IPS-20b (cell line): ENCODE results near the gene IAH1.

ENCODE experiments used
- H3K27ac ChIP-seq: one replicate; pipeline ENCODE4 v1.5.1; 2013; ENCODE audit warnings: low read length
- H3K27me3 ChIP-seq: 2 replicates; pipeline ENCODE4 v1.6.1; 2013; ENCODE audit warnings: mild to moderate bottlenecking, low read length, inconsistent platforms; ENCODE audit not compliant: insufficient read depth
- H3K36me3 ChIP-seq: 2 replicates; pipeline ENCODE4 v1.6.1; 2013; ENCODE audit warnings: low read depth, mild to moderate bottlenecking, inconsistent platforms, low read length, moderate library complexity; ENCODE audit not compliant: insufficient read depth
- H3K4me1 ChIP-seq: 2 replicates; pipeline ENCODE4 v1.6.1; 2013; ENCODE audit warnings: mild to moderate bottlenecking, control low read depth, inconsistent platforms, low read length, moderate library complexity; ENCODE audit not compliant: insufficient read depth
- H3K4me3 ChIP-seq: 2 replicates; pipeline ENCODE4 v1.5.1; 2013; ENCODE audit warnings: mild to moderate bottlenecking, low read length, inconsistent platforms
- H3K9ac ChIP-seq: 2 replicates; pipeline ENCODE4 v1.6.1; 2013; ENCODE audit warnings: low read depth, mild to moderate bottlenecking, inconsistent platforms, low read length, moderate library complexity
- H3K9me3 ChIP-seq: 2 replicates; pipeline ENCODE4 v1.6.1; 2013; ENCODE audit warnings: mild to moderate bottlenecking, low read depth, low read length, inconsistent platforms; ENCODE audit not compliant: insufficient read depth

IAH1 gene

DNA sequence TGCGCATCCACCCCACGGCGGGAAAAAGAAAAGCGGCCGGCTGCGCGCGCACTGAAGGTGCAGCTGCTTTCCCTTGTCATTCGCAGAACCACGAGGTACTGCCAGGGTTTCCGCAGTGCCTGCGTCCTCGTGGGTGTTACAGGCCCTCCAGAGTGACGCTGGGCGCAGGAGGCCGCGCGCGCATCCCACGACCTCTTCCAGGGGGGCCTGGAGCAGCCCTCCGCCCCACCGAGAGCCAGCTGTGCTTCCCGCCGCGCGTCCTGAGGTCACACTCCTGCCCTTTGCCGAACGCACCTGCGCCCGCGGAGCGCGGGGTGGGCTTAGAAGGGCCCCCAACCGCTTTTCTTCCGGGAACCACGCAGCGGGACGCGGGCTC is 378 bp upstream of the IAH1 start:
- no peak overlapping the region for H3K27ac ChIP-seq
- H3K27me3 ChIP-seq, result peaks cover 11% of the 10 kb centered on the region; the same call in 1 of the 2 replicates
- H3K9me3 ChIP-seq, result no peaks in the 10 kb centered on the region; the same call in 1 of the 2 replicates
- H3K36me3 ChIP-seq, result peaks cover 36% of the 10 kb centered on the region
- H3K4me1 ChIP-seq, result no peaks in the 10 kb centered on the region; the same call in 1 of the 2 replicates
- peak overlapping the region; percentile 73; the same call in 1 of the 2 replicates for H3K4me3 ChIP-seq
- no peak overlapping the region for H3K9ac ChIP-seq

DNA sequence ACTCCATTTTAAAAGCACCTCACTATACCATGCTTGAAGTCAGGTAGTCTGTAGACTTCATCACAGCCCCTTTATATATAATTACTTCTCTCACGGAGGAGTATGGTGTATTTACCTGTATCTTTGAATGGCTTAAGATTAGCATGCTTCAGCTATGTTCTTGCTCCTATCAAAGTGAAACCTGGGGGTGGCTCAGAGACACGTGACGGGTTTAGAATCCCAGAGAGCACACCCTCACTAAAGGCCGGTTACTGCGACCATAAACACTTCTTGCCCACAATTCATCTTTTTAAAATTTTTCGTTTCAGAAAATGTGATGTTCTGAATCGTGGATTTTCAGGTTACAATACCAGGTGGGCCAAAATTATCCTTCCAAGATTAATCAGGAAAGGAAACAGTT is 3.6 kb downstream of the IAH1 start:
- no peak overlapping the region for H3K4me3 ChIP-seq
- peaks cover 11% of the 10 kb centered on the region; the same call in 1 of the 2 replicates for H3K27me3 ChIP-seq
- H3K9ac ChIP-seq, result no peak overlapping the region
- peaks cover 18% of the 10 kb centered on the region; the same call in 1 of the 2 replicates for H3K36me3 ChIP-seq
- no peak overlapping the region for H3K27ac ChIP-seq
- no peaks in the 10 kb centered on the region; the same call in 1 of the 2 replicates for H3K9me3 ChIP-seq
- H3K4me1 ChIP-seq, result no peaks in the 10 kb centered on the region; the same call in 1 of the 2 replicates

DNA sequence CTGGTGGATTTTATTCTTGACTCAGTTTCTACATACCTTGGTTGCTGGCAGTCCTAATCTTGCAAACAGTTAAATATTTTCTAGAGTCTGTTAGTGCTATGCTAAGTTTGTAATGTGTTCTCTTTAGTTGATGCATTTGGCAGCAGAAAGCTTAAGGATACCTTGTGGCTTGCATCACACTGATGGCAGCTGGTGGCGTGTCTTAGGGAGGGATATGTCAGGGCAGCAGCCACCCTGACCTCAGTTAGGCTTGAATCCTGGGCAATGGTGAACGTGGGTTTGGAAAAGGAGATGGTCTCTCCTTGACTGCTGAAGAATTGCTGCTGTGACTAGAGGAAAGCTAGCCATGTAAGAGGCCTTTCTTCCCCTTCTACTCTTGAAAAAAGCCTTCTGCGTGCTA is 4.2 kb downstream of the IAH1 start:
- H3K9ac ChIP-seq, result 0 out of 2 replicates have a peak overlapping the region, but pooled peaks have one; percentile 5
- peaks cover 11% of the 10 kb centered on the region; the same call in 1 of the 2 replicates for H3K27me3 ChIP-seq
- H3K36me3 ChIP-seq, result peaks cover 19% of the 10 kb centered on the region
- no peak overlapping the region for H3K27ac ChIP-seq
- H3K4me3 ChIP-seq, result no peak overlapping the region
- no peaks in the 10 kb centered on the region; the same call in 1 of the 2 replicates for H3K9me3 ChIP-seq
- H3K4me1 ChIP-seq, result no peaks in the 10 kb centered on the region; the same call in 1 of the 2 replicates

DNA sequence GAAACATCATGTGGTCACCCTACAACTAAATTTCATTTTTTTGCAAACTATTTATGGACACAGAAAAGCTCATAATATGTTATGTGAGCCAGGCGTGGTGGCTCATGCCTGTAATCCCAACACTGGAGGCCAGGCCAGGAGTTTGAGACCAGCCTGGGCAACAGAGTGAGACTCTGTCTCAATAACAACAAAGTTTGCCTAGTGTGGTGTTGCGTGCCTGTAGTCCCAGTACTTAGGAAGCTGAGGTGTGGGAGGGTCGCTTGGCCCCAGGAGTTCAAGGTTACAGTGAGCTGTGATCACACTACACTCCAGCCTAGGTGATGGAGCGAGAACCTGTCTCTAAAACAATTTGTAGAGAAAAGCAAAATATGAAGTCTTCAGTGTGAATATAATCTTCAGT is 5.8 kb downstream of the IAH1 start:
- no peaks in the 10 kb centered on the region; the same call in 1 of the 2 replicates for H3K4me1 ChIP-seq
- peaks cover 35% of the 10 kb centered on the region for H3K36me3 ChIP-seq
- no peak overlapping the region for H3K4me3 ChIP-seq
- H3K27ac ChIP-seq, result no peak overlapping the region
- no peak overlapping the region for H3K9ac ChIP-seq
- H3K27me3 ChIP-seq, result peaks cover 5% of the 10 kb centered on the region; the same call in 1 of the 2 replicates
- no peaks in the 10 kb centered on the region; the same call in 1 of the 2 replicates for H3K9me3 ChIP-seq

DNA sequence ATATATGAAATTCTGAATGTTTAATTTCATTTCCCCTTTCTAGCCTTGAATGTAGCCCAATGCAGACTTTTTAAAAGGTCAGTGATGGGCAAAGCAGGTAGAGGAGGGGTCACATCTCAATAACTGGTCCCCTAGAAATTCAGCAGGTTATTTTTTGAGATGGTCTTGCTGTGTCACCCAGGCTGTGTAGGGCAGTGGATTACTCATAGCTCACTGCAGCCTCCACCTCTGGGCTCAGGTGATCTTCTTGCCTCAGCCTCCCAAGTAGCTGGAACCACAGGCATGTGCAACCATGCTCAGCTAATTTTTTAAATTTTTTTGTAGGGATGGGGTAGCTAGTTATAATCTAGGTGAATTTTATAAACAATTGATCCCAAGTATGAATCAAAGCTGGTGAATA is 8.8 kb downstream of the IAH1 start:
- H3K36me3 ChIP-seq, result peaks cover 61% of the 10 kb centered on the region

DNA sequence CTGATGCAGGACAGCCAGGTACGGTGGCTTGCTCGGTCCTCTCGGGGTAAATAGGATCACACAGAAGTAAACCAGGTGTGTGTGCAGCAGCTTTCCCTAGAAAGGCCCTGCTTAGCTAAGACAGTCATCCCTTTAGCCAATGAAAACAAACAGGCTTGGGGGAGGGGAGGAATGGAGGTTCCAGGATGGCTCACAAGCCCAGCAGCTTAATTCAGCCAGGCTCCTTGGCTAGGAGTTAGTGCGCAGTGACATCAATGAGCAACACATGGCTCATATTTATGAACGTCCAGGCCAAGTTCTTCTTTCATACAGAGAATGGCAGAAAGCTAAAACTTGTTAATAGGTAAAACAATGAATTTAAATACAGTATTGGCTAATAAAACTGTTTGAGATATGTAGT is 10.2 kb downstream of the IAH1 start:
- no peaks in the 10 kb centered on the region for H3K4me1 ChIP-seq
- no peak overlapping the region for H3K27ac ChIP-seq
- no peak overlapping the region for H3K9ac ChIP-seq
- H3K9me3 ChIP-seq, result no peaks in the 10 kb centered on the region
- H3K27me3 ChIP-seq, result no peaks in the 10 kb centered on the region
- H3K36me3 ChIP-seq, result peaks cover 75% of the 10 kb centered on the region
- H3K4me3 ChIP-seq, result no peak overlapping the region

More for the DNA sequence above, 8.8 kb downstream of the IAH1 start:
- Histone ChIP-seq H3K9ac (no peak overlapping the region), H3K27me3 (no peaks in the 10 kb centered on the region), H3K4me1 (no peaks in the 10 kb centered on the region; the same call in 1 of the 2 replicates), H3K4me3 (no peak overlapping the region), H3K27ac (no peak overlapping the region), H3K9me3 (no peaks in the 10 kb centered on the region)

DNA sequence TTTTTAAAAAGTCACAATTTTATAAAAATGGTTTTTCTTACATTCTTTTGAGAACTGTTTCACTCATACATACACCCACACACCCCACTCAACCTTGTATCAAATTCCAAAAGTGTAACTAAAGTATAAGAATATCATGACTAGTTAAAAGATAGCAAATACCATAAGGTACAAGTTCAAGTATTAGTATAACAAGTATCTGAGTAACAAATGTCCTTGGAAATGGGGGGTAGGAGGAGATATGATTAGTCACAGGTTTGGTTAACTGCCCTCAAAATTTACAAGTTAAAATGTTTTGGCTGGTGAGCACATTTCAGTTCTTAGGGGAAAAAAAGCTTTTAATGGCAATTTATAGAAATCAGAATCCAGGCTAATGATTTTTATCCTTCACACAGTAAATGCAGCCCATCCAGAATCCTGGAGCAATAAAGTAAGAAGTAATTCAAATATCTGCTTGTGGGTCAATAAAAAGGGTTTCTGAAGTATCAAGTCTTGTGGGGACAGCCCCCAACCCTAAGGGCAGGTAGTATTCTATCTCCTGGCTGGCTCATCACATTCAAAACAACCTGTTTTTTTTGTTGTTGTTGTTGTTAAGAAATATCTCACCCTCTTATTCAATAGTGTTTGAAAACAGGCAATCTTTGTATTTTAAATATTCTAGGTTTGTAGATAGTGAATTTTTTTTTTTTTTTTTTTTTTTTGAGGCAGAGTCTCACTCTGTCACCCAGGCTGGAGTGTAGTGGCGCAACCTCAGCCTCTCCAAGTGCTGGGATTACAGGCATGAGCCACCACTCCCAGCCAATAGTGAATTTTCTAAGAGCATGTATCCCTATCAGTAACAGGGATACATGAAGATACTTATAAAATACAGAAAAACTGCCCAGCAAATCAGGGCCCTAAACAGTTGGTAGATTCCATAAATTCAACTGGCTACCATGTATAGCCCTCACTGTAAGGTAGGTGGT is 14.5 kb downstream of the IAH1 start:
- Histone ChIP-seq H3K4me1 (no peaks in the 10 kb centered on the region), H3K9me3 (no peaks in the 10 kb centered on the region), H3K27ac (no peak overlapping the region), H3K27me3 (no peaks in the 10 kb centered on the region), H3K36me3 (peaks cover 96% of the 10 kb centered on the region), H3K9ac (no peak overlapping the region), H3K4me3 (no peak overlapping the region)

DNA sequence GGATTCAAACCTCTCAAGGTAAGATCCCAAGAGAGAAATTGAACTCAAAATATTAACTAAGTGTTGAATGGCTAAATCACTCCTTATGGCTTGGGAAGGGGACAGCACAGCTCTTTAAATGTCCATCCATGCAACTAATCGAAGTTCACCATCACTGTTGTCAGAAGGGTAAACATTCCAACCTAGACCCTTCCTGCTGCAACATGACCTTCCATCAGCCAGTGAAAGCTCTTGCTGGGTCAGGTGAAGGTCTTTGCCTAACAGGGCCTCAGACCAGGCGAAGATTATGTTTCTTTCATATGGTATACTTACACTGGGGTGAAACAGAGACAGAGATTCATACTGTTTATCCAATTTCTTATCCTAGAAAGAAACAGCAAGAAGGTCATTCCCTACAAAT is 16.4 kb downstream of the IAH1 start:
- Histone ChIP-seq H3K27ac (no peak overlapping the region), H3K36me3 (peaks cover 94% of the 10 kb centered on the region), H3K9me3 (no peaks in the 10 kb centered on the region), H3K9ac (no peak overlapping the region), H3K27me3 (no peaks in the 10 kb centered on the region), H3K4me3 (no peak overlapping the region), H3K4me1 (no peaks in the 10 kb centered on the region)

GRCh38 chr2:9492927-9493326 is 18.6 kb downstream of the IAH1 start:
- H3K4me3 ChIP-seq, result no peak overlapping the region
- H3K4me1 ChIP-seq, result no peaks in the 10 kb centered on the region
- no peak overlapping the region for H3K9ac ChIP-seq
- H3K27me3 ChIP-seq, result no peaks in the 10 kb centered on the region
- peaks cover 83% of the 10 kb centered on the region for H3K36me3 ChIP-seq
- no peaks in the 10 kb centered on the region for H3K9me3 ChIP-seq
- H3K27ac ChIP-seq, result no peak overlapping the region

DNA sequence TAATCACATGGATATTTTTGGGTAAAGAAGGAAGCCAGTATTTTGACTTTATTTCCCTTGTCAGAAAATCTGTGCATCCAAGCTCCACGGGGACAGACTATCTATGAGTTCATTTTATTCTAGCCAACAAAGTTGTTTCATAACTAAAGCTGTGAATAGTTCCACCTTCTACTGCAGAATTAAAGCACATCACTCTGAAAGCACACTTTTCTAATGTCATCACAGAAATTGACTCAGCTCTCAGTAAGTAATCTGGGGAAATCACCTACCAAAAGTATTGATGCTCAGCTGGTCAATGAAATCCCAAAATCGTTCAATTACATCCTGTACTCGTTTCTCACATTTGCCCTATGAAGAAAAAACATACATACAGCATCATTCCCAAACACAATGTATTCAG is 19.1 kb downstream of the IAH1 start:
- no peak overlapping the region for H3K27ac ChIP-seq
- H3K9me3 ChIP-seq, result no peaks in the 10 kb centered on the region
- peaks cover 78% of the 10 kb centered on the region for H3K36me3 ChIP-seq
- H3K4me3 ChIP-seq, result no peak overlapping the region
- no peak overlapping the region for H3K9ac ChIP-seq
- H3K4me1 ChIP-seq, result no peaks in the 10 kb centered on the region
- no peaks in the 10 kb centered on the region for H3K27me3 ChIP-seq

GRCh38 chr2:9494081-9494480 is 19.7 kb downstream of the IAH1 start:
- Histone ChIP-seq H3K27me3 (no peaks in the 10 kb centered on the region), H3K4me3 (no peak overlapping the region), H3K4me1 (no peaks in the 10 kb centered on the region), H3K9me3 (no peaks in the 10 kb centered on the region), H3K27ac (no peak overlapping the region), H3K36me3 (peaks cover 77% of the 10 kb centered on the region), H3K9ac (no peak overlapping the region)

DNA sequence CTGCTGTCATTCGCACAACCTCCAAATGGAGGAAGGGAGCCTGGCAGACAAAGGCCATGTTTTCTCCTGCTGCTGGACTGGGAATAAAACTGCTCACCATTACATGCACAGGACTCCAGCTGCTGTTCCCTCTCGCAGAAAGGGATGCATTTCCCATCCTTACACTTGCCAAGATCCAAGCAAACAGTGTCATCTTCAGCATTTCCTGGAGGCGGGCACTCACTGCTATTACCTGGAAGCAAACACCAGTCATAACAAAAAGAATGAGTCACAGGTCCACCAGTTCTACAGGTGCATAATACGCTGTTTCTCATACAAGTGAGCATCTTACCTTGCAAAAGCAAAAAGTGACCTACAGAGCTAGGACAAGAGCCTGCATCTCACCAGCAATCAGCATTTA is 22.7 kb downstream of the IAH1 start:
- H3K9me3 ChIP-seq, result no peaks in the 10 kb centered on the region

More for the DNA sequence above, 22.7 kb downstream of the IAH1 start:
- Histone ChIP-seq H3K4me3 (no peak overlapping the region), H3K36me3 (peaks cover 71% of the 10 kb centered on the region), H3K27ac (no peak overlapping the region), H3K9ac (no peak overlapping the region), H3K4me1 (no peaks in the 10 kb centered on the region), H3K27me3 (no peaks in the 10 kb centered on the region)
